WTC11 (cell line): ENCODE measurements around the gene CAMTA1. TPM values are rescaled to one million over a fixed set of nuclear protein-coding genes. Genes with fewer than 3 reads are reported as not detected.

Experiments
- ATAC-seq: fragments of 200-7000 bp; cut with Tn5 transposase; 2 replicates; pipeline ENCODE4 v1.10.0; 2021; ENCODE audit warnings: mild to moderate bottlenecking, moderate library complexity
- CTCF ChIA-PET: fragments of 300-600 bp; sonication (Branson Sonifier 250); formaldehyde crosslinking; loops from one replicate; lab custom pipeline; 2021; ENCODE audit warnings: antibody characterized with exemption; lab: Charles Lee
- POLR2A ChIA-PET: fragments of 350-600 bp; sonication (Branson Sonifier 250); formaldehyde crosslinking; loops from one replicate; lab custom pipeline; 2021; ENCODE audit warnings: antibody characterized with exemption; lab: Charles Lee
- DNase-seq: peaks from one replicate; pipeline ENCODE4 v3.0.0; 2021; ENCODE audit warnings: low spot score
- H3K27ac Mint-ChIP-seq: 2 replicates; pipeline ENCODE4 v1.8.0; 2021; ENCODE audit warnings: mixed read lengths
- H3K27me3 Mint-ChIP-seq: 2 replicates; pipeline ENCODE4 v1.8.0; 2021; ENCODE audit warnings: low read depth, mild to moderate bottlenecking, moderate library complexity, mixed read lengths
- H3K36me3 Mint-ChIP-seq: 2 replicates; pipeline ENCODE4 v1.8.0; 2021; ENCODE audit warnings: mixed read lengths
- H3K4me1 Mint-ChIP-seq: 2 replicates; pipeline ENCODE4 v1.8.0; 2022; ENCODE audit warnings: mixed read lengths
- H3K4me3 Mint-ChIP-seq: 2 replicates; pipeline ENCODE4 v1.8.0; 2021; ENCODE audit warnings: mild to moderate bottlenecking, moderate library complexity, mixed read lengths
- H3K9me3 Mint-ChIP-seq: 2 replicates; pipeline ENCODE4 v1.8.0; 2021; ENCODE audit warnings: mixed read lengths
- ATF6 ChIP-seq: sonication (generic); formaldehyde crosslinking; IDR thresholded peaks from 2 replicates; pipeline ENCODE4 v1.8.1; 2023; ENCODE audit warnings: mild to moderate bottlenecking, missing genetic modification reagents
- CTCF ChIP-seq: fragments of 200-600 bp; IDR thresholded peaks from 2 replicates; pipeline ENCODE4 v1.8.0; 2022; ENCODE audit warnings: antibody characterized with exemption
- ELF4 ChIP-seq: sonication (generic); formaldehyde crosslinking; IDR thresholded peaks from 2 replicates; pipeline ENCODE4 v1.8.1; 2022; ENCODE audit warnings: low read depth, mild to moderate bottlenecking, moderate library complexity, missing genetic modification reagents
- FOXJ3 ChIP-seq: sonication (generic); formaldehyde crosslinking; IDR thresholded peaks from 2 replicates; pipeline ENCODE4 v1.9.0; 2021; ENCODE audit warnings: missing genetic modification reagents, mild to moderate bottlenecking, borderline replicate concordance
- HMGA2 ChIP-seq: fragments of 250-450 bp; sonication (Bioruptor Pico); IDR thresholded peaks from 2 replicates; pipeline ENCODE4 v1.4.0; 2021; ENCODE audit warnings: mild to moderate bottlenecking, moderate library complexity
- KAT7 ChIP-seq: sonication (generic); formaldehyde crosslinking; IDR thresholded peaks from 2 replicates; pipeline ENCODE4 v1.8.1; 2023; ENCODE audit warnings: missing genetic modification reagents, mild to moderate bottlenecking, borderline replicate concordance
- MYBL2 ChIP-seq: sonication (generic); formaldehyde crosslinking; IDR thresholded peaks from 2 replicates; pipeline ENCODE4 v1.8.1; 2023; ENCODE audit warnings: mild to moderate bottlenecking, moderate library complexity, missing genetic modification reagents
- NR2C2 ChIP-seq: sonication (generic); formaldehyde crosslinking; IDR thresholded peaks from 2 replicates; pipeline ENCODE4 v1.8.0; 2022; ENCODE audit warnings: mild to moderate bottlenecking, missing genetic modification reagents
- PRRX2 ChIP-seq: fragments of 250-450 bp; sonication (Bioruptor Pico); IDR thresholded peaks from 2 replicates; pipeline ENCODE4 v1.8.0; 2021; ENCODE audit warnings: mild to moderate bottlenecking
- RORB ChIP-seq: fragments of 250-450 bp; sonication (Bioruptor Pico); IDR thresholded peaks from 2 replicates; pipeline ENCODE4 v1.9.0; 2021; ENCODE audit warnings: mild to moderate bottlenecking
- TEAD1 ChIP-seq: sonication (generic); formaldehyde crosslinking; IDR thresholded peaks from 2 replicates; pipeline ENCODE4 v1.8.0; 2022; ENCODE audit warnings: mild to moderate bottlenecking, missing genetic modification reagents
- TEAD4 ChIP-seq: sonication (generic); formaldehyde crosslinking; IDR thresholded peaks from 2 replicates; pipeline ENCODE4 v1.8.0; 2022; ENCODE audit warnings: mild to moderate bottlenecking, missing genetic modification reagents
- ZNF219 ChIP-seq: sonication (generic); formaldehyde crosslinking; IDR thresholded peaks from 2 replicates; pipeline ENCODE4 v1.8.0; 2023; ENCODE audit warnings: missing genetic modification reagents, mild to moderate bottlenecking, borderline replicate concordance
- ZNF396 ChIP-seq: fragments of 250-450 bp; sonication (Bioruptor Pico); IDR thresholded peaks from 2 replicates; pipeline ENCODE4 v1.8.0; 2021; ENCODE audit warnings: mild to moderate bottlenecking, moderate library complexity, borderline replicate concordance
- ZNF416 ChIP-seq: fragments of 250-450 bp; sonication (Bioruptor Pico); IDR thresholded peaks from 2 replicates; pipeline ENCODE4 v1.9.0; 2021; ENCODE audit warnings: mild to moderate bottlenecking, inconsistent platforms
- ZNF425 ChIP-seq: fragments of 250-450 bp; sonication (Bioruptor Pico); conservative IDR thresholded peaks from 2 replicates; pipeline ENCODE4 v1.9.0; 2021; ENCODE audit warnings: mild to moderate bottlenecking
- total RNA-seq: library from RNA; stranded (reverse); gene quantifications from 3 replicates; pipeline ENCODE4 v1.2.3, GENCODE V29; 2021
- TF ChIP-seq, protein P1 (sequence below): sonication (generic); formaldehyde crosslinking; IDR thresholded peaks from 2 replicates; pipeline ENCODE4 v1.8.1; 2023; ENCODE audit warnings: mild to moderate bottlenecking, missing genetic modification reagents, moderate library complexity

CAMTA1 gene
- total RNA-seq, 1 experiment from 2014 or later = 86.4 TPM

GRCh38 chr1:6811583-6811982, 26.3 kb downstream of the CAMTA1 start (continued):
- TF ChIP-seq ZNF425 (CRISPR knock-in tag) (no peak), PRRX2 (no peak), ATF6 (CRISPR knock-in tag) (no peak), MYBL2 (CRISPR knock-in tag) (no peak), ELF4 (CRISPR knock-in tag) (no peak)

- TF ChIP-seq KAT7 (CRISPR knock-in tag) = no peak
- TF ChIP-seq FOXJ3 (CRISPR knock-in tag) = no peak
- TF ChIP-seq TEAD4 (CRISPR knock-in tag) = no peak
- TF ChIP-seq NR2C2 (CRISPR knock-in tag) = no peak
- peak; percentile 56; the same call in 1 of the 2 replicates for TF ChIP-seq HMGA2 (CRISPR knock-in tag)
- TF ChIP-seq RORB (CRISPR knock-in tag) = no peak
- H3K27ac Mint-ChIP-seq = no peak overlapping the region
These were observed 27.9 kb downstream of the CAMTA1 start for GRCh38 chr1:6813165-6813564.

DNA sequence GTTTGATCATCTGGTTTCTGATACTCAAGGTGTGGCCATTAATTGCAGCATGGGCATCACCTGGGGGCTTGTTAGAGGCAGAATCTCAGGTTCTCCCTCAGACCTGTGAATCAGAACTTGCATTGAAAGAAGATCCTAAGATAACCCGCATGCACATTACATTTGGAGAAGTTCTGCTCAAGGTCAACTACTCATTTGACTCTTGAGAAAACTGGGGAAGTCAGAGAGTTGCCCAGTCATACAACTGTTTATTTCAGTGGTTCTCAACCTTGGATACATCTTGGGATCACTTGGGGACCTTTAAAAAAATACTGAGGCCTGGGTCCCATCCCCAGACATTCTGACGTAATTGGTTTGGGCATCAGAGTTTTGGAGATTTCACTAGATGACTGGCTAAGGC, 30.5 kb downstream of the CAMTA1 start:
- ATAC-seq (no peak), DNase-seq (no peak)
- Mint-ChIP-seq H3K4me1 (peaks cover 26% of the 10 kb centered on the region), H3K27ac (no peak overlapping the region), H3K9me3 (no peaks in the 10 kb centered on the region), H3K36me3 (no peaks in the 10 kb centered on the region), H3K27me3 (no peaks in the 10 kb centered on the region)
- CTCF ChIA-PET = no interaction called here
- TF ChIP-seq TEAD1 (no peak), ZNF416 (CRISPR knock-in tag) (no peak), ZNF396 (CRISPR knock-in tag) (no peak), PRRX2 (no peak), ZNF219 (CRISPR knock-in tag) (no peak), CTCF (no peak), FOXJ3 (CRISPR knock-in tag) (no peak)
- TF ChIP-seq, protein P1, sequence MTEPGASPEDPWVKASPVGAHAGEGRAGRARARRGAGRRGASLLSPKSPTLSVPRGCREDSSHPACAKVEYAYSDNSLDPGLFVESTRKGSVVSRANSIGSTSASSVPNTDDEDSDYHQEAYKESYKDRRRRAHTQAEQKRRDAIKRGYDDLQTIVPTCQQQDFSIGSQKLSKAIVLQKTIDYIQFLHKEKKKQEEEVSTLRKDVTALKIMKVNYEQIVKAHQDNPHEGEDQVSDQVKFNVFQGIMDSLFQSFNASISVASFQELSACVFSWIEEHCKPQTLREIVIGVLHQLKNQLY = no peak
- TF ChIP-seq, all 79 proteins: peak for 0
- no peak overlapping the region for H3K4me3 Mint-ChIP-seq
- POLR2A ChIA-PET = no interaction called here

More at GRCh38 chr1:6813165-6813564, 27.9 kb downstream of the CAMTA1 start:
- DNase-seq (no peak), ATAC-seq (no peak)
- ChIA-PET CTCF (no interaction called here), POLR2A (no interaction called here)
- H3K4me3 Mint-ChIP-seq = no peak overlapping the region
- H3K4me1 Mint-ChIP-seq = peaks cover 19% of the 10 kb centered on the region
- H3K36me3 Mint-ChIP-seq = no peaks in the 10 kb centered on the region
- no peaks in the 10 kb centered on the region for H3K27me3 Mint-ChIP-seq
- no peaks in the 10 kb centered on the region for H3K9me3 Mint-ChIP-seq
